Measurements from ENCODE around the gene MSANTD2.

Gene MSANTD2

GRCh38 chr11:124745835-124746620 is 54.2 kb downstream of the MSANTD2 start:
- peak overlapping the region; percentile 82 for H3K4me3 ChIP-seq (ENCODE audit: low read depth, low read length)
- DNase-seq (ENCODE audit: low read depth), result peak; percentile 37
- TF ChIP-seq, protein P1, sequence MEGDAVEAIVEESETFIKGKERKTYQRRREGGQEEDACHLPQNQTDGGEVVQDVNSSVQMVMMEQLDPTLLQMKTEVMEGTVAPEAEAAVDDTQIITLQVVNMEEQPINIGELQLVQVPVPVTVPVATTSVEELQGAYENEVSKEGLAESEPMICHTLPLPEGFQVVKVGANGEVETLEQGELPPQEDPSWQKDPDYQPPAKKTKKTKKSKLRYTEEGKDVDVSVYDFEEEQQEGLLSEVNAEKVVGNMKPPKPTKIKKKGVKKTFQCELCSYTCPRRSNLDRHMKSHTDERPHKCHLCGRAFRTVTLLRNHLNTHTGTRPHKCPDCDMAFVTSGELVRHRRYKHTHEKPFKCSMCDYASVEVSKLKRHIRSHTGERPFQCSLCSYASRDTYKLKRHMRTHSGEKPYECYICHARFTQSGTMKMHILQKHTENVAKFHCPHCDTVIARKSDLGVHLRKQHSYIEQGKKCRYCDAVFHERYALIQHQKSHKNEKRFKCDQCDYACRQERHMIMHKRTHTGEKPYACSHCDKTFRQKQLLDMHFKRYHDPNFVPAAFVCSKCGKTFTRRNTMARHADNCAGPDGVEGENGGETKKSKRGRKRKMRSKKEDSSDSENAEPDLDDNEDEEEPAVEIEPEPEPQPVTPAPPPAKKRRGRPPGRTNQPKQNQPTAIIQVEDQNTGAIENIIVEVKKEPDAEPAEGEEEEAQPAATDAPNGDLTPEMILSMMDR (IDR thresholded peaks at IDR 0.05; ENCODE audit: insufficient read depth, low read depth, low read length, missing control alignments), result peak; percentile 40

DNA sequence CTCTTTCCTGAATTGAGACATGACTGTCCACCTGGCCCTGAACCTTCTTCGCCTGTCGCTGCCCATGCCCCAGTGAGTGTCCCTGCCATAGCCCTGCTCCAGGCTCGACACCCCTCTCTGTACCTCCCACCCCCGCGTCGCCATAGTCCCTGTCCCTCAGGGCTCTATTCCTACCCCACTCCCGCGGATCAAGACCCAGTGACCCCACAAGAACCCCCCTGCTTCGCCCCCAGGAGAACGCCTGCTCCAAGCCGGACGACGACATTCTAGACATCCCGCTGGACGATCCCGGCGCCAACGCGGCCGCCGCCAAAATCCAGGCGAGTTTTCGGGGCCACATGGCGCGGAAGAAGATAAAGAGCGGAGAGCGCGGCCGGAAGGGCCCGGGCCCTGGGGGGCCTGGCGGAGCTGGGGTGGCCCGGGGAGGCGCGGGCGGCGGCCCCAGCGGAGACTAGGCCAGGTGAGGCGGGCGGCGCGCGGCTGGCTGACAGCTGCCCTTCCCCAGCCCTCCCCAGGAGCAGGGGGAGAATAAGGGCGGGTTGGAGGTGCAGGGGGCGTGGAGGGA is 54.9 kb downstream of the MSANTD2 start:
- TF ChIP-seq, protein P1 (IDR thresholded peaks at IDR 0.05; ENCODE audit: insufficient read depth, low read depth, low read length, missing control alignments), result no peak
- no peak for DNase-seq (ENCODE audit: low read depth)
- H3K4me3 ChIP-seq (ENCODE audit: low read depth, low read length), result no peak overlapping the region

DNA sequence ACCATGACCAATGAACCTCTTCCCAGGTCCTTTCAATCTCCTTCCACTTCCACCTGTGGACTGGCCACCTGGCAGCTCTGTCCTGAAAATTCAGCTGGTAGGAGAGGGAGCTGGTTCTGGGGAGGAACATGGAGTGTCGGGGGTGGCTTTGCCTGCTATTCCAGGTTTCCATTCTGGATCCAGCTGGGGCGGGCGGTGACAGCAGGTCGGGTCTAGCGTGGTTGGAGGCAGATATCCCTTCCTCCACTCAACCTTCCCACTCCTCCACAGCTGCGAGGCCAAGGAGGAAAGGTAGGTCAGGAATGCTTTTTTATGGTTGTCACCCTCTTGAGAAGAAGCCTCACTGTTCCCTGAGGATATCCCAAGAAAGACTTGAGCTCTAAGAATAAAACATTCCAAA is 57.2 kb downstream of the MSANTD2 start:
- TF ChIP-seq, protein P1 (IDR thresholded peaks at IDR 0.05; ENCODE audit: insufficient read depth, low read depth, low read length, missing control alignments), result no peak
- no peak for DNase-seq (ENCODE audit: low read depth)
- no peak overlapping the region for H3K4me3 ChIP-seq (ENCODE audit: low read depth, low read length)

DNA sequence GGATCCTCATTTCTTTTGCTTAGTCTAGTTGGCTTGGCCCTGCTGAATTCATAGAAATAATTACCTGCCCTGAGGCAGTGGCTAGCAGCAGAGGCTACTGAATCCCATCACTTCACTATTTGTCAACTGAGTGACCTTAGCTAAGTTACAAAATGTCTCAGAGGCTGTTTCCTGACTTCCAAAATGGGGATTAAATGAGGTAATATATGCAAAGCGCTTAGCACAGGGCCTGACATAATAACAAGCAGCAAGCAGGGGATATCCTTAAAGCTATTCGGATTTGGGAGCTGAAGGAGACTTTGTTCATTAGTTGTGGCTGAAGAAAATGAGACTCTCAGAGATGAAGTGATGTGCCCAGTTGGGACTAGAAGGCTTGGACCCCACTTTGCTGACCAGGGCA is 57.7 kb downstream of the MSANTD2 start:
- no peak for DNase-seq (ENCODE audit: low read depth)
- H3K4me3 ChIP-seq (ENCODE audit: low read depth, low read length), result no peak overlapping the region
- TF ChIP-seq, protein P1 (IDR thresholded peaks at IDR 0.05; ENCODE audit: insufficient read depth, low read depth, low read length, missing control alignments), result no peak

DNA sequence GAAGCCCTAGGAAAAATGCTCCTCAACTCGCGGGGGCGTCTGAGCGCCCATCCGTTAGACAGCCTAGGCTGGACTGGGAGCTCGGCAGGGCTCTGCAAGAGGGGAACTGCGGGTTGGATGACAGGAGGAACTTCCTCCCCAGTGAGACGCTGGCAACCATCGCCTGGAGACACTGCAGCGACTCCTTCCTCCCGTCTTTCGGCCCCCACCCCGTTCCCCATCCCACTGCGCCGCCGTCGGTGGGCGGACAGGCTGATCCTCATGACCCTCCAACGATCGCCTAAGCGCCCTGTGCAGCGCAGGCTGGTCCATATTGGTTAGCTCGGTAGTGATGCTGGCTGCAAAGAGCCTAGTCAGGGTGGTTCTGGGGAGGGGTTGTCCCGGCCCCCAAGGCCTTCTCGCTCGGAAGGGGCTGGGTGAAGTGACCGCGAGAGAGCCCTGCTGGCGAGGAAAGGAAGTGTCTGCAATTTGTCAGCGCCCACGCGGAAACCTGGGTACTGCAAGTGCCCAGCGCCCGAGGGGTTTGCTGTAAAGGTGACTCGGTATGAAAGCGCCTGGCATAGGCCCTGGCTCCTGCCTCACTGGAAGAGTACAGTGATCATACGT is 59.8 kb downstream of the MSANTD2 start:
- H3K4me3 ChIP-seq (ENCODE audit: low read depth, low read length), result peak overlapping the region; percentile 58
- TF ChIP-seq, protein P1 (IDR thresholded peaks at IDR 0.05; ENCODE audit: insufficient read depth, low read depth, low read length, missing control alignments), result peak; percentile 24
- DNase-seq (ENCODE audit: low read depth), result peak; percentile 42

DNA sequence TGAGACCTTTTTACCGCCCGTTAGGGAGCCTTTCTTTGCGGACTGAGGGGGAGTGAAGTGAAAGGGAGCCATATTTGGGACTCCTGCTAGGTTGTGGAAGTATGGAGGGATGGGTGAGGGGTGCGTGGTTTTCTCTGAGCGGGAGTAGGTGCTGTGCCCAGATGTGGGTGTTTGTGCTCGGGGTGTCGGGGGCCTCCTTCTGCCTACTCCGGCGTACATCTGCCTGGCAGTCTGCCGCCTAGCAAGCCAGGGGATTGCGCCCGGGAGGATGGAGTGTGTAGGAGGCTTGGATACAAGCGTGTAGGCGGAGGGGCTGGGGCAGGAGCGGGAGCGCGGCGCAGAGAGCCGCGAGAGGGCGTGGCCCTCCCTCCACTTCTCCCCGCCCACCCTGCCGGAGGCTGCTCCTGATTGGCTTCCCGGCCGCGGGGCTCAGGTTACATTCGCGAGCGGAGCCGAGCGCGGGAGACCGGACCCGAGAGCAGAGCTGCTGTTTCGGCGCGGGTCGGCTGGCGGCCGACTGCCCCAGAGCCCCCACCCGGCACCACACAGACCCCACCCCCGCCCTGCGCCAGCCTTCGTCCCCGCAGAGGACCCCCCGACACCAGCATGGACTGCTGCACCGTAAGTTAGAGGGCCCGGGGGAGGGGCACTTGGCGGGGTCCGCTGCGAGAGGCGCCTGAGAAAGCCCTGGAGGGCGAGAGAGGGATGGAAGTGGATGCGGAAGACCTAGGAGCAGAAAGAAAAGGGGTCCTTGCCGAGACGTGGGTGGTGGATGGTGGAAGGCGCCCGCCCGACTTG is 60.5 kb downstream of the MSANTD2 start, which contains the start of gene NRGN:
Gene NRGN (plus strand): TSS at position 464 of the 798 bp plus-strand sequence. CDS start 143 bp downstream, at position 607.
- H3K4me3 ChIP-seq (ENCODE audit: low read depth, low read length), result peak within 1 kb of the TSS; percentile 58
- peak; percentile 84 for DNase-seq (ENCODE audit: low read depth)
- TF ChIP-seq, protein P1 (IDR thresholded peaks at IDR 0.05; ENCODE audit: insufficient read depth, low read depth, low read length, missing control alignments), result no peak
